Activated CD8-positive, alpha-beta memory T cell treated with anti-CD3 and anti-CD28 coated beads for 48 hours (primary cell): ENCODE measurements around the gene NCAPH2.
A peak's percentile ranks its signal among the peaks of the same experiment; 100 is the strongest.

Source experiments
- DNase-seq, 3 experiments: peaks; one replicate each; pipeline ENCODE4 v3.0.0-alpha.2; 2020; ENCODE audit warnings: low read depth in 2 of 3, low spot score in 2 of 3

NCAPH2 gene

GRCh38 chr22:50473855-50474671, 34.0 kb upstream of the NCAPH2 start:
- no peak for DNase-seq

GRCh38 chr22:50474710-50475651, 33.0 kb upstream of the NCAPH2 start, which contains the start of gene SBF1:
TSS of gene SBF1 (minus strand) at chr22:50475035. CDS start at chr22:50474840, 195 bp downstream.
- peak; percentile 73 to 76 (median 74) for DNase-seq

- no peak for DNase-seq
Measured at GRCh38 chr22:50475652-50476002, 32.4 kb upstream of the NCAPH2 start.

- no peak for DNase-seq
Measured at GRCh38 chr22:50476868-50477267, 31.2 kb upstream of the NCAPH2 start.

- DNase-seq = no peak
Measured at GRCh38 chr22:50477923-50478322, 30.1 kb upstream of the NCAPH2 start.

- DNase-seq = no peak
Measured at GRCh38 chr22:50479721-50480120, 28.3 kb upstream of the NCAPH2 start.

- DNase-seq = no peak
Measured at GRCh38 chr22:50481045-50481439, 27.0 kb upstream of the NCAPH2 start.

- DNase-seq = no peak
Measured at GRCh38 chr22:50481440-50482106, 26.5 kb upstream of the NCAPH2 start, which contains the start of gene ADM2. TSS of gene ADM2 (plus strand) at chr22:50481543. CDS start at chr22:50481848, 305 bp downstream.

- DNase-seq = no peak
Measured at GRCh38 chr22:50482107-50483074, 25.6 kb upstream of the NCAPH2 start.

- DNase-seq = no peak
Measured at GRCh38 chr22:50483106-50483505, 24.9 kb upstream of the NCAPH2 start.

- DNase-seq = no peak
Measured at GRCh38 chr22:50483556-50483955, 24.5 kb upstream of the NCAPH2 start.

GRCh38 chr22:50483977-50484853, 23.8 kb upstream of the NCAPH2 start:
- no peak for DNase-seq

GRCh38 chr22:50485221-50486131, 22.5 kb upstream of the NCAPH2 start:
- DNase-seq = no peak

GRCh38 chr22:50486561-50487289, 21.3 kb upstream of the NCAPH2 start, which contains the start of gene MIOX:
TSS of gene MIOX (plus strand) at chr22:50486859. CDS start at chr22:50486898, 39 bp downstream.
- DNase-seq = no peak

GRCh38 chr22:50487290-50488005, 20.6 kb upstream of the NCAPH2 start:
- no peak for DNase-seq

- DNase-seq = no peak
Measured at GRCh38 chr22:50488006-50488677, 19.9 kb upstream of the NCAPH2 start.
